ENCODE measurements around the gene ATP23. TPM values are rescaled to one million over a fixed set of nuclear protein-coding genes. Genes with fewer than 3 reads are reported as not detected.

Gene ATP23
- total and polyA plus RNA-seq, 10 of the 15 experiments (the other 5 are each of a cell fraction or from before 2014, with no cell fraction given): 1.6 to 28.1 (median 15.1) TPM

GRCh38 chr12:57952766-57953165, 11.4 kb downstream of the ATP23 start (continued):
- TF ChIP-seq ZNF384 (IDR thresholded peaks at IDR 0.05; ENCODE audit: borderline replicate concordance, low read depth, low read length) (no peak), TBL1XR1 (IDR thresholded peaks at IDR 0.05; ENCODE audit: low read depth, low read length) (no peak), E2F4 (IDR thresholded peaks at IDR 0.05; ENCODE audit: low read depth, low read length) (no peak), BCL3 (IDR thresholded peaks at IDR 0.05; ENCODE audit: borderline replicate concordance, insufficient read depth, low read depth, low read length, poor library complexity, severe bottlenecking) (no peak), SMAD1 (IDR thresholded peaks at IDR 0.05; ENCODE audit: low read depth, partially characterized antibody) (no peak), WRNIP1 (IDR thresholded peaks at IDR 0.05; ENCODE audit: borderline replicate concordance, low read depth, low read length) (no peak)

GRCh38 chr12:57954768-57955167, 13.4 kb downstream of the ATP23 start:
- Histone ChIP-seq H2AFZ (ENCODE audit: control insufficient read depth, low read depth, low read length) (no peak overlapping the region), H3K9ac (ENCODE audit: control insufficient read depth, insufficient read depth, low read length) (no peak overlapping the region), H3K4me2 (ENCODE audit: control insufficient read depth, insufficient read depth) (no peak overlapping the region), H3K4me1 (ENCODE audit: control insufficient read depth, insufficient read depth, low read length) (no peaks in the 10 kb centered on the region), H3K36me3 (ENCODE audit: control insufficient read depth in 2 of 2, insufficient read depth in 2 of 2, low read length in 1 of 2) (no peaks in the 10 kb centered on the region; a peak in 1 of 4 replicates), H3K27ac (ENCODE audit: control insufficient read depth, insufficient read depth) (no peak overlapping the region), H4K20me1 (ENCODE audit: control insufficient read depth, insufficient read depth) (no peaks in the 10 kb centered on the region), H3K27me3 (replicated peaks in 1 of 2; ENCODE audit: control insufficient read depth in 2 of 2, insufficient read depth in 2 of 2, low read length in 1 of 2) (no peaks in the 10 kb centered on the region), H3K4me3 (no peak overlapping the region), H3K79me2 (ENCODE audit: control insufficient read depth, insufficient read depth, low read length) (no peaks in the 10 kb centered on the region), H3K9me3 (replicated peaks; ENCODE audit: control insufficient read depth, insufficient read depth, low read length) (no peaks in the 10 kb centered on the region)
- no TSS peak for BruUV-seq (replicated peaks)
- ChIA-PET SMC1A (ENCODE audit: uncharacterized antibody, unreplicated experiment) (no interaction called here), RAD21 (ENCODE audit: unreplicated experiment) (no interaction called here), CTCF (no interaction called here), POLR2A (interaction anchor here (1.6 kb wide), 1 partner anchor 12 kb away, joined by 4 read pairs; no protein-coding TSS in a partner anchor)
- no peak for DNase-seq (ENCODE audit: low read depth, low spot score)
- intact Hi-C loops (cut with micrococcal nuclease; ENCODE audit: unreplicated experiment) (no loop called here), in situ Hi-C loops (cut with MboI) (no loop called here)
- no peak for FAIRE-seq
- WGBS (ENCODE audit: insufficient coverage, insufficient replicate concordance, low lambda C conversion rate, missing lambda C conversion rate): 100% methylated on average over 1 of the region's 1 CpG
- no peak for ATAC-seq
- TF ChIP-seq E2F8 (IDR thresholded peaks at IDR 0.05; ENCODE audit: low read depth, partially characterized antibody) (no peak), SMAD1 (IDR thresholded peaks at IDR 0.05; ENCODE audit: low read depth, partially characterized antibody) (no peak), MEF2B (IDR thresholded peaks at IDR 0.05; ENCODE audit: partially characterized antibody, poor library complexity, severe bottlenecking) (no peak), BMI1 (IDR thresholded peaks at IDR 0.05; ENCODE audit: borderline replicate concordance) (no peak), BACH1 (IDR thresholded peaks at IDR 0.05; ENCODE audit: borderline replicate concordance) (no peak), GATAD2B (conservative IDR thresholded peaks at IDR 0.05; ENCODE audit: low read depth) (no peak), NRF1 (conservative IDR thresholded peaks at IDR 0.05; ENCODE audit: low read depth, low read length) (no peak), MEF2A (IDR thresholded peaks at IDR 0.05; ENCODE audit: insufficient read depth, low read depth, low read length) (no peak), JUNB (IDR thresholded peaks at IDR 0.05) (no peak), NKRF (conservative IDR thresholded peaks at IDR 0.05) (no peak), MXI1 (IDR thresholded peaks at IDR 0.05; ENCODE audit: low read depth, low read length) (no peak)
